Neuron (in vitro differentiated cells): ENCODE results near the gene HOXA10.

ENCODE experiments used
- H2AFZ ChIP-seq: one replicate; pipeline ENCODE4 v1.6.1; 2013; ENCODE audit warnings: low read depth, mild to moderate bottlenecking, inconsistent platforms, low read length, moderate library complexity
- H3K27me3 ChIP-seq: one replicate; pipeline ENCODE4 v1.6.1; 2013; ENCODE audit warnings: low read length; ENCODE audit not compliant: insufficient read depth
- H3K36me3 ChIP-seq: one replicate; pipeline ENCODE4 v1.6.1; 2013; ENCODE audit warnings: low read length; ENCODE audit not compliant: insufficient read depth
- H3K4me1 ChIP-seq: one replicate; pipeline ENCODE4 v1.6.1; 2013; ENCODE audit warnings: low read length; ENCODE audit not compliant: insufficient read depth
- H3K4me3 ChIP-seq: 2 replicates; pipeline ENCODE4 v1.5.1; 2013; ENCODE audit warnings: mild to moderate bottlenecking, low read length, moderate library complexity
- H3K9me3 ChIP-seq: one replicate; pipeline ENCODE4 v1.6.1; 2013; ENCODE audit warnings: low read length

Gene HOXA10

DNA sequence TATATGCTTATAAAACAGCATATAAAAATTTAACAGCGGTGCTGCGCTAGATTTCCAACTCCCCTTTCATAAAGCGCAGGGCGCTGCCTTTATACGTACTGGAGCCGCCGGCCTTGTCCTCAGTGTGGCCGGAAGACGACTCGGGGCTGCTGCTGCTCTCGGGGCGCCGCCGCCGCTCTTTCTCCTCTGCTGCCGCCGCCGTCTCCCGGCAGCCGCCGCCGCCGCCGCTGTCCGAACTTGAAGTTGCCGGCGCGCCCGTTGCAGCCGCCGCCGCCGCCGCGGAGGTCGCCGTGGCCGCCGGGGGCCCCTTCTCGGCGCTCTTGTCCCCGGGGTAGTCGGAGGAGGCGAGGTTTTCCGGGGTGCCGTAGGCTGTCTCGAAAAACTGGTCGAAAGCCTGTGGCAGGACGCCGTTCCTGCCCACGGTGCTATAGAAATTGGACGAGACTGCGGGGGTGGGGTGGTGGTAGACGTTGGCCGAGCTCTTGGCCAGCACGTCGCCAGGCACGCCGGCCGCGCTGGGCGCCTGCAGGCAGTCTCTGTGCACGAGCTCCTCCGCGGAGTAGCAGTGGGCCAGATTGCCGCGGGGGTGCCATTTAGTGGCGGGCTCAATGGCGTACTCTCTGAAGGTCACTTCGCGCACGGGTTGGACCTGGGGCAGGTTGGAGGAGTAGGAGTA is 10.4 kb upstream of the HOXA10 start:
- Histone ChIP-seq H3K9me3 (no peaks in the 10 kb centered on the region), H3K27me3 (peaks cover 96% of the 10 kb centered on the region), H3K4me3 (peak overlapping the region; percentile 37), H3K36me3 (no peaks in the 10 kb centered on the region), H3K4me1 (peaks cover 7% of the 10 kb centered on the region), H2AFZ (peak overlapping the region; percentile 91)

DNA sequence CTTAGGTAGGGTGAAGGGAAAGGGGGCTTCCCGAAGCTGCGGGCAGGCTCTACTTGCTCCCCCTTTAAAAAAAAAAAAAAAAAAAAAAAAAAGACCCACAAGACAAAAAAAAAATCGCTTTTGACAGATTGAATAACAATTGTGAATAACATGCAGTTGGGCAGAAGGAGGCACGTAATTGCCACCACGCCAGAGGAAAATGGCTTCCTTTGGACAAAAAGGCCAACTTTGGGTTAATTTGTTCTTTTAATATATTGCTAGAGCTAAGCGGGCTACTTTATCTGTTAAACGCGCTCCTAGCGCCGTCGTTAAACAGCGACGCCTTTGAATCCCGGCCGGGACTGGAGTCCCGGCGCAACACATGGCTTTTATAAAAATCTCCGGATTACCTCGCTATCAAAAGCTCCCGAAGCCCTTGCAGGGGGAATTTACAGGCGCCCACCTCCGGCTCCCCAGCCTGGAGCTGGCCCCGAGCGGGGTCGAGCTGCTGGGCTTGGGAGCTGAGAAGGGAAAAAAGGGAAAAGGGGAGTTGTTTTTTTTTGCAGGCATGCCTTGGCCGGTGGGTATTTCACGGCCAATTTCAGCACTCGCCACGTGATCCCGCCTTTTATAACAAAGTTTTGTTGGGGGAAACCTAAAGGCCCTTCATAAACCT is 9.7 kb upstream of the HOXA10 start:
- Histone ChIP-seq H3K4me3 (peak overlapping the region; percentile 37), H3K27me3 (peaks cover 96% of the 10 kb centered on the region), H3K4me1 (peaks cover 9% of the 10 kb centered on the region), H3K36me3 (no peaks in the 10 kb centered on the region), H2AFZ (peak overlapping the region; percentile 91), H3K9me3 (no peaks in the 10 kb centered on the region)

DNA sequence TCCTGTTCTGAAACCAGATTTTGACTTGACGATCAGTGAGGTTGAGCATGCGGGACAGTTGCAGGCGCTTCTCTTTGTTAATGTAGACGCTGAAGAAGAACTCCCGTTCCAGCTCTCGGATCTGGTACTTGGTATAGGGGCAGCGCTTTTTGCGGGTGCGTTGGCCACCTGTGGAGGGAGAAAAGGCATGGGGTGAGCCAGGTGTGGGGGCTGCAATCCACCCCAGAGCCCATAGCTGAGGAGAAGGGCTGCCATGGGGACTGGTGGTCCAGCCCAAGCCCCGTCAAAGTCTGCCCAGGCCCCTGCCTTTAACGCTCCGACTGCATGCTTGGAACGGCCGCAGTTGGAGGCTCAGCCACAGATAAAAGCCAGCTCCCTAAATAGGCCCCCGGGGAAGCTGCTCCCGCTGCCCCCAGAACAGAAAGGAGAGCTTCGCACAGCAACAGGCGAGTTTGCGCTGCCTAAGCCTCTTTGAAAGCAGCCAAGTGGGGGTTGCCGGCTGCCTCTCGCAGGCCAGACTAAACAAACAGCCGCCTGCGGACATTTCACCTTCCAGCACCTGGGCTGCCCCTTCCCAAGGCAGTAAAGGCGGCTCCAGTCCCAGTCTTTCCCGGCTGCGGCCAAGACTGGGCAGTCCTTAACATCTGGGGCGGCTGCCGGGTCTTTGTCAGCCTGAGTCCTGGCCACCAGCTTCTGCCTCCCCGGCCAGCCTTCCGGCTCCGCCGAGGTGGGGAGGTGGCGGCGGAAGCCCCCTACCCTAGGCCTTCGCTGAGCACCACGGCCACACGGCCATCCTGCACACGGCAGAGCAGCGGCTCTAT is 9.0 kb upstream of the HOXA10 start:
- H3K4me1 ChIP-seq, result peaks cover 9% of the 10 kb centered on the region
- H3K9me3 ChIP-seq, result no peaks in the 10 kb centered on the region
- peaks cover 96% of the 10 kb centered on the region for H3K27me3 ChIP-seq
- no peak overlapping the region for H3K4me3 ChIP-seq
- no peaks in the 10 kb centered on the region for H3K36me3 ChIP-seq
- no peak overlapping the region for H2AFZ ChIP-seq

DNA sequence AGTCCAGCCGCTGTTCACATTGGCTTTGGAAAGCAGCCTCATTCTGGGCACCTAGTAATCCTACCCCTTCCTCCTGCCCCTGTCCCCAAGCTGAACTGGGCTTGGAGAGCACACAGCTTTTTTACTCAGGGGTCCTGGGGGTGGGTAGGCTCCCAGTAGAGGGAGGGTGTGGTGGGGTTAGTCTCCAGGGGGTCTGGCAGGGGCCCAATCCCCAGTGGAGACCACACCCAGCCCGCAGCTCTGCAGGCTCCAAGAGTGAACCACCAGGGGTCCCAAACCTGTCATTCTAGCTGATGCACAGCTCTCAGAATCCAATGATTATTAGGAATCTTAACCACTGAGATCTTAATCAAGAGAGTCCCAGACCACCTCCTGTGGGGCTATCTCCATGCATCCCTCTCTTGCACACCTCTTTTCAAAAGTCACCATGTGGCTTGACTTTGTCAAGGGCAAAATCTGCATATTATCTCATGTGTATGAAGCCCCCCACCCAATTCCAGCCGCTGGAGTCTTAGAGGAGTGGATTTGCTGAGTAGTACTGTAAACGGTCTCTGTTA is 8.2 kb upstream of the HOXA10 start:
- Histone ChIP-seq H3K27me3 (peaks cover 96% of the 10 kb centered on the region), H3K9me3 (no peaks in the 10 kb centered on the region), H3K36me3 (no peaks in the 10 kb centered on the region), H3K4me3 (no peak overlapping the region), H2AFZ (no peak overlapping the region), H3K4me1 (peaks cover 9% of the 10 kb centered on the region)

DNA sequence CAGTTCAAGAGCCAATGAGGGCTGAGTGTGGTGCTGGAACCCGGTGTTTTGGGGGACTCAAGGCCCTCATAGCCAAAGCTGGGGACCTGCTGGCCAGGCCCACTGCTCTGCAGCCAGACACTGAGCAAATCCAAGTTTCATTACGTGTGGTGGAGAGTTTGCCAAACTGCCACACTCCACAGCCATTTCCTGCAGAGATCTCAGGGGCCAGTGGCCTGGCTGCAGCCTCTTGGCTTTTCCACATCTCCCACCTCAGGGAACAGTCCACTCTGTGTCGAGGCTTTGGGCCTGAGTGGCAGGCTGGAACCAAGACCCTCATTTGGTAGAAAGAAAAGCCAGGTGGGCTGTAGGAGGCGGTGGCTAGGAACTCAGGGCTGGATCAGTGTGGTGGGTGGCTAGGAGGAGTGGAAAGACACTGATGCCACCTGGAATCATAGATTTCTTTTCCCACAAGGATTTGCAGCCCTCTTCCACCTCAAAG is 7.7 kb upstream of the HOXA10 start:
- Histone ChIP-seq H3K36me3 (no peaks in the 10 kb centered on the region), H3K4me1 (peaks cover 9% of the 10 kb centered on the region), H3K27me3 (peaks cover 96% of the 10 kb centered on the region), H3K9me3 (no peaks in the 10 kb centered on the region), H3K4me3 (no peak overlapping the region), H2AFZ (no peak overlapping the region)

DNA sequence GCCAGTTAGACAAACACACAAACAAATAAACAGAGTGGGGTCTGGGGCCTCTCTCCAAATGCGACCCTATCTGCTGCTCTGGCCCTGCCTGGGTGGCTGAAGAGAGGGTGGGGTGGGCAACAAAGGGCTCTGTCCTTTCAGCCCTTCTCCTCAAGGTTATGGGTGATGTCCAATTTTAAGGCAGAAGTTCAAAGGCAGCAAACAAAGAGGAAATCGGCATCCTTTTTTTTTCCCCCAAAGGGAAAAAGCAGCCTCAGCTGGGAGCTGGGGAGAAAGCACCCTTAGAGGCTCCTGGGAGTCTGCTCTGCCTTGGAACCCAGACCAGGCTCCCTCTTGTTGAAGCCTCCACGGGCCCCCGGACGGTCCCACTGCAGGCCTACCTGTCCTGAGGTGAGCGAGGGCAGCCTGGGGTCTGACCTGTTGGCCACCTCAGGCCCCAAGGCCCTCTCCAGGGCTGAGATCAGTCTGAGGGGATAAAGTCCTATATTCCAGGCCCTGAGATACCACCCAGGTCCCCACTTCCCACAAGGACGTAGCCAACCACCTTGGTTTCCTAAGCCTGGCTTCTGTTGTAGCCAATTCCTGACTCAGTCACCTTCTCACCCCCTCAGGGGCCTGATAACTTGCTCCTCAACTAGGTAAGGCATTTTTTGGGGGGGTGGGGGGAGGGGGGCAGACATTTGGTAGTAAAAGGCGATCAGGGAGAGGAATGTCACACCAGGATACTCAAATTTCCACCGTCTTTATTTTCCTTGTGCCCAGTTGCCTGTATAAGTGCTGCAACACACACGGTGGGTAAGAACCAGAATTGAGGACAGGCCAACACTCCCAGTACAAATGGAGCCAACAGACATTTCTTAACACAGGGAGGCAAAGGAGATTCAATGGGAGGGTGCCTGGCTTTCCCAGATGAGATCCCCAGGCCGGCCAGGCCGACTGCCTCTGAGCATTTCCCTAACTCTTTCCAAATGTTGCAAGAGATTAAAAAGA is 6.6 kb upstream of the HOXA10 start:
- H3K4me1 ChIP-seq, result peaks cover 9% of the 10 kb centered on the region
- H3K27me3 ChIP-seq, result peaks cover 96% of the 10 kb centered on the region
- H3K9me3 ChIP-seq, result no peaks in the 10 kb centered on the region
- no peaks in the 10 kb centered on the region for H3K36me3 ChIP-seq
- no peak overlapping the region for H3K4me3 ChIP-seq
- no peak overlapping the region for H2AFZ ChIP-seq

DNA sequence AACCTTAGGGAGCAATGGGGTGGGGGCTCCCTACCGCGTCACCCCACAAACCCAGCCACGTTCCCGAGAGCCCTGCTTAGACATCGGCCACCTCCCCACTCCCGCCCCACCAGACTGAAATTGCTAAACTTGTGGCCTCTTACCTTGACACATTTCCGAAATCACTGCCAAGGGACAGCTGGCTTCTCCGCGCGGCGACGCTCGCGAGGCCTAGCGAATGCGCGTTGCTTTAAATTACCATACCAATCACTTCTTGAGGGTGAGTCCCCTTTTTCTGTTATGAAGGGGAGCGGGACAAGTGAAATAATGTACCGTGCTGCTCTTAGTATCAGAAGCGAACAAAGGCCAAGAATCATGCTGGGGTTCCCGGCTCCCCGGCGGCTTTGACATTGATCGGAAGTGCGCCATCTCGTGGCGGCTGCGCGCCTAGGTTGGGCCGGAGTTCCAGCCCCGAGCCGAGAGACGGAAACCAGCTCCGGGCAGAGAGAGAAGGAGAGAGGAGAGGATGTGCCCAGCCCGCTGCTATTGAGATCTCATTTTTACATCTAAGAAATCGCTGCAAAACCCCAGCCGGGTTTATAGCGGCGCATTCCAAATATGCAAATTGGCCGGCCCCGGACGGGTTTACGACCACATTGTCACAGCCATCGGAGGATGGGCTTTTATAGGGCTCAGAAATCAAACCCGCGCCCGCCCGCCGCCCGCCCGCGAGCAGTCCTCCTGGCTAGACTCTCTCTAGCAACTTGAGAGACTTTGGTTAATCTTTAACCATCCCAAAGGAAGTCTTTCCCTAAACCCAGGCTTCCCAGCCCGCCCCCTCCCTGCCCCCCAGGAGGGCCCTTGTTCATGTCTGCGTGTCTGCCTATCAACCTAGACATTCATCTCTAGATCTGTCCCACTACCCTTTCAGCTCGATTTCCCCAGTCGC is 5.6 kb upstream of the HOXA10 start:
- peaks cover 96% of the 10 kb centered on the region for H3K27me3 ChIP-seq
- H3K4me1 ChIP-seq, result peaks cover 9% of the 10 kb centered on the region
- no peak overlapping the region for H2AFZ ChIP-seq
- H3K4me3 ChIP-seq, result no peak overlapping the region
- peaks cover 3% of the 10 kb centered on the region for H3K9me3 ChIP-seq
- no peaks in the 10 kb centered on the region for H3K36me3 ChIP-seq

DNA sequence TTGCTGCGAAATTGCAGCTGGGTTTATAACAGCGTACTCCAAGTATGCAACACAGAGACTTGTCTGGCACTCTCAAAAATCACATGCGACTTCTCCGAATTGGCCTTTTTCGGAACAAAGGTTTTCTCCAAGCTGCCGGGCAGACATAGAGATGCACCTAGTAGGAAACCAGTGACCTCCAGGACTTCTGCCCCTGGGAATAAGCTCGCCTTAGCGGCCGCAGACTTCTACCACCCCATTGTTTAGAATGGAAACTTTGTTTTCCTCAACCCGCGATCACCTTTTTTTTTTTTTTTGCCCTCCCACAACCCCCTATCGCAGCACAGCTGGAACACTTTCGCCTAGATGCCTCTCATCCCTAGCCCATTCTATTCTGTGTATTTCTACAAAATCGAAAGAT is 4.9 kb upstream of the HOXA10 start:
- Histone ChIP-seq H2AFZ (no peak overlapping the region), H3K27me3 (peaks cover 98% of the 10 kb centered on the region), H3K4me1 (peaks cover 6% of the 10 kb centered on the region), H3K36me3 (no peaks in the 10 kb centered on the region), H3K9me3 (peaks cover 5% of the 10 kb centered on the region), H3K4me3 (no peak overlapping the region)

DNA sequence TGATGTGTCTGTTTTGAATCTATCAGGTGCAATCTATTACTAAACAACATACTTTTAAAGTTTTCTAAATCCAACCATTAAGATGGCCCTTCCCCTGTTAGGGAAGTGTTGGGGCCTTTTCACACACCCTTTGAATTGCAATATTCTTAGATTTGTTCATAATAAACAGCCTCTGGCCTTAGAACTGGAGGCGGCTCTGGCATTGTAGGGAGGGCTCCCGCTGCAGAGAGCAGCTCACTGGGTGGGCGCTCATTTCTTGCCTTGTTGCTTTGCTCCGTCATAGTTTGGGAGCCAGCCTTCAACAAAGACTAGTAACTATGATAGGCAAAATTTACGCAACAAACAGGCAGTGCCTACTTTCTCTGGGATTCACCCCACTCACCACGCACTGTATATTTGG is 4.2 kb upstream of the HOXA10 start:
- H2AFZ ChIP-seq, result no peak overlapping the region
- peaks cover 98% of the 10 kb centered on the region for H3K27me3 ChIP-seq

DNA sequence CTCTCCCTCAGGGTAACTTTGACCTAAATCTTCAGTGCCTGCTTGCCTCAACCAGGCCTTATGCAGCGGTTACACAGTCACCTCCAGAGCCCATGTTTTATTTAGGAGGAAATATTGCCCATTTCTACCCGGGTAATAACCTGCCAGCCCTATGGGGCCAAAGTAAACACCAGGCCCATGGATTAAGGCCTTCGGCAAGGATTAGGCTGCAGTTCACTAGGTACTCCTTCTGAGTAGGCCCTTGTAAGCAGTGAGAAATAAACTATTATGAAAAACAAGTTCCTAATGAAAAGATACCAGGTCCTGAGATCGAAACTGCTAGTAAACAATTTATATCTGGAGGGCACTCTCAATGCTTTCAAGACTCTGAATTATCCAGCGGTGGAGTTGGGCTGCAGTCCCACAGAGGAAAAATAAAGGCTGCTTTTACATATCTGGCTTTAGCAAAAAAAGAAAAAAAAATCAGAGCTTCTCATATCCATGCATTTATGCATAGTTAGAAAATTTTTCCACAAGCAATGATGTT is 3.7 kb upstream of the HOXA10 start:
- no peak overlapping the region for H3K4me3 ChIP-seq
- no peaks in the 10 kb centered on the region for H3K36me3 ChIP-seq
- peaks cover 5% of the 10 kb centered on the region for H3K9me3 ChIP-seq
- no peak overlapping the region for H2AFZ ChIP-seq
- H3K4me1 ChIP-seq, result peaks cover 6% of the 10 kb centered on the region
- peaks cover 98% of the 10 kb centered on the region for H3K27me3 ChIP-seq

More for the DNA sequence above, 4.2 kb upstream of the HOXA10 start:
- Histone ChIP-seq H3K4me1 (peaks cover 6% of the 10 kb centered on the region), H3K36me3 (no peaks in the 10 kb centered on the region), H3K9me3 (peaks cover 5% of the 10 kb centered on the region), H3K4me3 (no peak overlapping the region)

DNA sequence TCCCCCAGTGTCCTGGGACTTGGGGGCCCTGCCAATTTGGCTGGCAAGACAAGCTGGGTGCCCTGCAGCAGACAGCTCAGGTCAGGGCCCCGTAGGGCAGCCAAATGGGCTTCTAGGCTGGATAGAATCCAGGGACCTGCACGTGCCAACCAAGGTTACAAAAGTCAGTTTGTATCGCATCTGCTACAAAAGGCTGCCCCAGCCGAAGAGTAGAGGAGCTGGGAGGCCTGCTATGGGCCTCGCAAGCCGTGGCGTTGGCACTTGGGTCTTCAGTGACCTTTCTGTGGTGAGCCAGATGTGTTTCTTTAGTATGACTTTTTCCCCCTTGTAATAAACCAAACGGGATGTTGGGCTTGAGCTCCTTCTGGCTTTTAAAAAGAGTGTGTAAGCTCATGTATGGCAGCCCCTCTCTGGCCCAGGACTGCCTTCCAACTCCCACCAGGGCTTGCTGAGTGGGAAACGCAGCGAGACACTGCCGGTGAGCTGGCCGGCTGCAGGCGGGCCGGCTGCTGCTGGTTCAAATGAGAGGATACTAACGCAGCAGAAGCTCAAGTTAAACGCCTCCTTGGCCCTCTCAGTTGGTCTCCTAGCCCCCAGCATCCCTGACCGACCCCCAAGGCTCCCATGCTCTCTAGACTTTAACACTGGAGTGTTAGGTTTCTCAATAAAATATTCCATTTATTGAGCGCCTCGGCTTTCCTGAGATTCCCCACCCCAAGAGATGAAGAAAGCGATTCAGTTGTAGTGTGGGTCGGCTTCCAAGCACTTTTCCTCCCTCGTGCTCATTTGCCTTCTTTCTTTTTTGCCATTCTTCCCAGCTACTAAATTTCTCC is 3.1 kb upstream of the HOXA10 start:
- Histone ChIP-seq H3K4me3 (no peak overlapping the region), H3K9me3 (peaks cover 5% of the 10 kb centered on the region), H3K36me3 (no peaks in the 10 kb centered on the region), H3K27me3 (peaks cover 98% of the 10 kb centered on the region), H2AFZ (no peak overlapping the region), H3K4me1 (peaks cover 6% of the 10 kb centered on the region)
